ENCODE measurements around the gene PROS1.

- TF ChIP-seq, protein P1, sequence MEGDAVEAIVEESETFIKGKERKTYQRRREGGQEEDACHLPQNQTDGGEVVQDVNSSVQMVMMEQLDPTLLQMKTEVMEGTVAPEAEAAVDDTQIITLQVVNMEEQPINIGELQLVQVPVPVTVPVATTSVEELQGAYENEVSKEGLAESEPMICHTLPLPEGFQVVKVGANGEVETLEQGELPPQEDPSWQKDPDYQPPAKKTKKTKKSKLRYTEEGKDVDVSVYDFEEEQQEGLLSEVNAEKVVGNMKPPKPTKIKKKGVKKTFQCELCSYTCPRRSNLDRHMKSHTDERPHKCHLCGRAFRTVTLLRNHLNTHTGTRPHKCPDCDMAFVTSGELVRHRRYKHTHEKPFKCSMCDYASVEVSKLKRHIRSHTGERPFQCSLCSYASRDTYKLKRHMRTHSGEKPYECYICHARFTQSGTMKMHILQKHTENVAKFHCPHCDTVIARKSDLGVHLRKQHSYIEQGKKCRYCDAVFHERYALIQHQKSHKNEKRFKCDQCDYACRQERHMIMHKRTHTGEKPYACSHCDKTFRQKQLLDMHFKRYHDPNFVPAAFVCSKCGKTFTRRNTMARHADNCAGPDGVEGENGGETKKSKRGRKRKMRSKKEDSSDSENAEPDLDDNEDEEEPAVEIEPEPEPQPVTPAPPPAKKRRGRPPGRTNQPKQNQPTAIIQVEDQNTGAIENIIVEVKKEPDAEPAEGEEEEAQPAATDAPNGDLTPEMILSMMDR (IDR thresholded peaks at IDR 0.05): no peak
- TF ChIP-seq ZFX (IDR thresholded peaks at IDR 0.05; ENCODE audit: borderline replicate concordance): no peak
These were observed 37.1 kb downstream of the PROS1 start for GRCh38 chr3:93936549-93936948.

All from 22Rv1 (cell line).